Parathyroid adenoma (tissue), 2 donors: ENCODE measurements around the gene BIN1.

ENCODE experiments used
- H2AFZ ChIP-seq: fragments of 300-600 bp; sonication (generic); one replicate; pipeline ENCODE4 v1.7.0; 2017; ENCODE audit warnings: antibody characterized with exemption, mild to moderate bottlenecking
- H3K27ac ChIP-seq: fragments of 300-600 bp; sonication (generic); one replicate; pipeline ENCODE4 v1.7.0; 2017
- H3K27me3 ChIP-seq: fragments of 300-600 bp; sonication (generic); one replicate; pipeline ENCODE4 v1.7.0; 2017; ENCODE audit warnings: low read length; ENCODE audit not compliant: control insufficient read depth, insufficient read depth
- H3K36me3 ChIP-seq: fragments of 300-600 bp; sonication (generic); one replicate; pipeline ENCODE4 v1.7.0; 2017; ENCODE audit warnings: low read length; ENCODE audit not compliant: control insufficient read depth, insufficient read depth
- H3K4me1 ChIP-seq: fragments of 300-600 bp; sonication (generic); one replicate; pipeline ENCODE4 v1.7.0; 2017; ENCODE audit warnings: control low read depth
- H3K4me2 ChIP-seq: fragments of 300-600 bp; sonication (generic); one replicate; pipeline ENCODE4 v1.7.0; 2017; ENCODE audit warnings: low read length
- H3K4me3 ChIP-seq: fragments of 300-600 bp; sonication (generic); one replicate; pipeline ENCODE4 v1.7.0; 2017; ENCODE audit warnings: low read depth, low read length
- H3K79me2 ChIP-seq: fragments of 300-600 bp; sonication (generic); one replicate; pipeline ENCODE4 v1.7.0; 2017; ENCODE audit warnings: control low read depth
- H3K9ac ChIP-seq: fragments of 300-600 bp; sonication (generic); one replicate; pipeline ENCODE4 v1.7.0; 2017; ENCODE audit warnings: mild to moderate bottlenecking
- H3K9me3 ChIP-seq: fragments of 300-600 bp; sonication (generic); one replicate; pipeline ENCODE4 v1.7.0; 2017; ENCODE audit warnings: low read length; ENCODE audit not compliant: control insufficient read depth
- CTCF ChIP-seq: fragments of 300-600 bp; sonication (generic); IDR thresholded peaks from one replicate; pipeline ENCODE4 v1.7.0; 2017; ENCODE audit warnings: antibody characterized with exemption, mild to moderate bottlenecking
- donor health status: primary hyperparathyroidism.

Gene BIN1

GRCh38 chr2:127044165-127044718 lies 62.7 kb downstream of the BIN1 start:
- no peak overlapping the region for H3K27ac ChIP-seq
- H3K36me3 ChIP-seq: no peaks in the 10 kb centered on the region
- H3K27me3 ChIP-seq: no peaks in the 10 kb centered on the region
- no peak overlapping the region for H3K4me3 ChIP-seq
- H3K79me2 ChIP-seq: no peaks in the 10 kb centered on the region
- no peak for TF ChIP-seq CTCF
- no peak overlapping the region for H3K9ac ChIP-seq
- H3K9me3 ChIP-seq: no peaks in the 10 kb centered on the region
- no peaks in the 10 kb centered on the region for H3K4me1 ChIP-seq
- H2AFZ ChIP-seq: no peak overlapping the region
- no peak overlapping the region for H3K4me2 ChIP-seq

GRCh38 chr2:127043367-127044164 lies 63.4 kb downstream of the BIN1 start:
- no peaks in the 10 kb centered on the region for H3K36me3 ChIP-seq
- H3K4me2 ChIP-seq: no peak overlapping the region
- no peak overlapping the region for H3K27ac ChIP-seq
- H3K79me2 ChIP-seq: no peaks in the 10 kb centered on the region
- no peaks in the 10 kb centered on the region for H3K9me3 ChIP-seq
- no peaks in the 10 kb centered on the region for H3K27me3 ChIP-seq
- no peaks in the 10 kb centered on the region for H3K4me1 ChIP-seq
- no peak overlapping the region for H3K4me3 ChIP-seq
- no peak overlapping the region for H3K9ac ChIP-seq
- no peak for TF ChIP-seq CTCF
- no peak overlapping the region for H2AFZ ChIP-seq

- Histone ChIP-seq H3K9me3 (no peaks in the 10 kb centered on the region), H3K9ac (no peak overlapping the region), H3K4me1 (no peaks in the 10 kb centered on the region), H3K27me3 (no peaks in the 10 kb centered on the region), H2AFZ (no peak overlapping the region), H3K36me3 (no peaks in the 10 kb centered on the region), H3K4me3 (no peak overlapping the region), H3K79me2 (no peaks in the 10 kb centered on the region), H3K27ac (no peak overlapping the region), H3K4me2 (no peak overlapping the region)
- TF ChIP-seq CTCF: no peak
Observed at GRCh38 chr2:127041259-127041970, 65.5 kb downstream of the BIN1 start.

- Histone ChIP-seq H2AFZ (no peak overlapping the region), H3K27ac (no peak overlapping the region), H3K4me1 (no peaks in the 10 kb centered on the region), H3K36me3 (no peaks in the 10 kb centered on the region), H3K9ac (no peak overlapping the region), H3K4me2 (no peak overlapping the region), H3K79me2 (no peaks in the 10 kb centered on the region), H3K27me3 (no peaks in the 10 kb centered on the region), H3K4me3 (no peak overlapping the region), H3K9me3 (no peaks in the 10 kb centered on the region)
- no peak for TF ChIP-seq CTCF
Observed at GRCh38 chr2:127040169-127040568, 66.8 kb downstream of the BIN1 start.
